Kidney capillary endothelial cell (primary cell): ENCODE results near the gene MYO5B.

Source experiments
- DNase-seq: peaks from one replicate; pipeline ENCODE4 v3.0.0-alpha.2; 2018; ENCODE audit warnings: low spot score

The MYO5B gene

DNA sequence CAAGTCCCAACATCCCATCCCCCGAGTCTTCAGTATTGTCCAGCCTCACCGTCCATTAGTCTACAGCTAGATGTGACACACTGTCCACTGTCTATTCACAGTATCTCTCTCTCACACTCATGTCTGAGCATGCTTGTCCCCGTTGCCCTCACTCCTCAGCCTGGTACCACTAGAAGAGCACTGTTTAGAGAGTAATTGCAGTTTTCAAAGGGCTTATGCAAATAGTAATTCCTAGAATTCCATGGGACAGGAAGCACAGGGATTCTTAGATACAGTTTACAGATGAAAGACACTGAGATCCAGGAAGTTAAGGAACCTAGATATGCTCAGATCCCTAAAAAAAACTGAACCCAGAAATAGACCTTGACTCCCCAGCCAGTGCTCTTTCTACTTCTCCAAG, 125.5 kb downstream of the MYO5B start:
- no peak for DNase-seq

DNA sequence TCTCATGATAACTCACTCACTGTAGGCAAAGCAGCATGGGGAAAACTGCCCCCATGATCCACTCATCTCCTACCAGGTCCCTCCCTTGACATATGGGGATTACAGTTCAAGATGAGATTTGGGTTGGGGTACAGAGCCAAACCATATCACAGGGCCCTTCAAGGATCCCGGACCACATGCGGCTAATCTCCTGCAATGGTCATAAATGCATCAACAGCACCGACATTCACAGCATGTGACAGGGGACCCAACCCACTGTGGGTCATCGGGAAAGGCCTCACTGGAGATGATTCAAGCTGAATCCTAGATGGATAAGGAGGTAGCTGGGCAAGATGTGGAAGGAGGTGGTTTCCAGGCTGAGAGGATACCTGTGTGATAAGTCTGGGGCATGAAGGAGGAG, 129.4 kb downstream of the MYO5B start:
- DNase-seq, result no peak

DNA sequence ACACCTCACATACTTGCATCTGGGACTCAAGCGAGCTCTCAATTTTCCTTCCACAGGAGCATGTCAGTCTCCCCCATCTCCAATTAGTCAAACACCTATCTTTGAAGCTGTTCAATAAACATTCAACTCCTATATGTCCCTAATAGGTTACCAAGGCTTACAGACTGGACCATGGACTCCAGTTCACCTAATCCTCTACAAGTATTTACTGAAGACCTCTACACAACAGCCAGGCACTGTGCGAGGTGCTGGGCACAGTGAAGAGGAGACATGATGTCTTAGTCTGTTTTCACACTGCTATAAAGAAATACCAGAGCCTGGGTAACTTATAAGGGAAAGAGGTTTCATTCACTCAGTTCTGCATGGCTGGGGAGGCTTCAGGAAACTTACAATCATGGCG, 129.9 kb downstream of the MYO5B start:
- no peak for DNase-seq

DNA sequence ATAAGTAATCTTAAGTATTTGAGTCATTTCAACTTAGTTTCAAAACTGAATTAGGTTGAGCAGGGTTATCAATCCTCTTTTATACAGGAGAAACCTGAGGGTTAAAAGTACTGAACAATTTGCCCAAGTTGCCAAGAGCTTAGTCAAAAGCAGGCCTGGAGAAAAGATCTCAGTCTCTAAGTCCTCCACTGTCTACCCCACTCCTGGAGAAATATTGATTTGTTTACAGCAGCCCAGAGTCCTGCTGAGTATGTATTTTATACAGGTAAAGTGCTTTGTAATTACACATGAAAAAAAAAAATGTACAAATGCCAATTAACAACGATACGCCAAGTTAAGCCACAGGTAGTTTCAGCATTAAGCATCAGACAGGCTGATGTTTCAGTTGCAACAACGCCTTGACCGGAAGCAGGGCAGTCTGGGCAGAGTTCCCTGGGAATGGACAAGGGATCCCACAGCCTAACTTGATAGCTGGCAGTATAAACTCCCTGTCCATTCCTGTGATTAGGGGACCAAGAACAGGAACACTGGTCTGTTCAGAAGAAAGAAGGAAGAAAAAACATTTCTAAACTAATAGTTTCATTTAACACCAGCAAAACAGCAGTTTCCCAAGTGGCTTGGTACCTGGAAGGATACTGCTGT, 132.9 kb downstream of the MYO5B start:
- no peak for DNase-seq

DNA sequence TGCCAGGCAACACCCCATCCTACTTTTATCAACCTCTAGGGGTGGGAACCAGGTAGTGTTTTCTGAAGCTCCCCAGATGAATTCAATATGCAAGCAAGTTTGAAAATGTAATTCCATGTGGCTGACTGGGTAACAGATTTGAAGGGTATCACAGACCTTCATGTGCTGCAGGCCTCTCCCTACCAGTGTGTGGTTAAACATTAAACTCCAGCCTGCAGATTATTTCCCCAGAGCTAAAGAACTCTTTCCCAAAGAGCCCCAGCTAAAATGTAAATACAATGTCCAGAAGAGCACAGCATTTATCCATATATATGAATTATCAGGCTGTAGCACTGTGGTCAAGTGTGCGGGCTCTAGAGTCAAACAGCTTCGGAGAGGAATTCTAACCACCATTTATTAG, 134.1 kb downstream of the MYO5B start:
- DNase-seq, result no peak

DNA sequence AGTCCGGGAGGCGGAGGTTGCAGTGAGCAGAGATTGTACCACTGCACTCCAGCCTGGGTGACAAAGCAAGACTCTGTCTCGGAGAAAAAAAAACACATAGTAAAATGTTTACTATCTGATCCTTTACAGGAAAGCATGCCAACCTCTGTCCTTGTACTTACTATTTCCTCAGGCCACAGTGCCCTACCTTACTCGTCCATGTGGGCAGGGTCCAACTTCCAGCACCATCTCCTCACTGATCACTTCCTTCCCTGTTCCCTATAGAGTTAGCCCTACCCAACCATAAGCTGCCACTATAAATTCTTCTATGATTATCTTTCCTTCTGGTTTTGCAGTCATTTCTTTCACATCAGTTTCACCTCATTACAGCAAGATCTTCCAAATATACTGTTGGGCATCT, 136.2 kb downstream of the MYO5B start:
- DNase-seq, result no peak

DNA sequence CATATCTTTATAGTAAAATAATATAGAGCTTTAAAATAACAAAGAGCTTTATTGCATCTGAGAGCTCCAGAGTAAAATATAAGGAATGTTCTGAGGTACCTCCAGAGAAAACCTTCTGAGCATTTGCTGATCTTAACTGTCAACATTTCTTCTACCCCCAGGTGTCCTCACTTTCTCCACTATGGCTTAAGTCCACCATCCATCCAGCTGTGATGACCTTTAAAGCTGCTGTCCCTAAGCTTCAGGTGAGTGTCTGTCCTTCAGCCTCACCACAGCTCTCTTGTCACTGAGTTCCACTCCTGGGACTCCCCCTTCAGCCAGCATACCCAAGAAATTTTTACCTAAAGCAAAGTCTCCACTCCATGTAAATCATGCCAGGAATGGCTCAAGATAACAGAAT, 137.9 kb downstream of the MYO5B start:
- no peak for DNase-seq

DNA sequence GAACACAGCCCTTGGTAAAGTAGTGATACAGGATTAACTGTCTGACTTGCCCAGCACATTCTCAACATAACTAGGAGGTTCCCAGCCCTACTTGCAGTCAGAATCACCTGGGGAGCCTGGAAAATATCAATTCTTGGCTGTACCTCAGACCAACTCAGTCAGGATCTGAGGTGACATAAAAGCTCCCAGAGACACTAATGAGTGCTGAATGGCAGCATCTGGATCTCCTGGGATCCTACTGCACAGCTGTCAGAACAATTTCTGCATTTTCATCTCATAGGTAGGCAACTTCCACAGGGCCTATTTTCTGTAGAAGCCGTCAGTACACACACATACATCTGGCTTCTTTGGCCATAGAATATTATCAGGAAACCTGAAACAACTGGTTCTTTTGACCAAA, 138.8 kb downstream of the MYO5B start:
- no peak for DNase-seq

DNA sequence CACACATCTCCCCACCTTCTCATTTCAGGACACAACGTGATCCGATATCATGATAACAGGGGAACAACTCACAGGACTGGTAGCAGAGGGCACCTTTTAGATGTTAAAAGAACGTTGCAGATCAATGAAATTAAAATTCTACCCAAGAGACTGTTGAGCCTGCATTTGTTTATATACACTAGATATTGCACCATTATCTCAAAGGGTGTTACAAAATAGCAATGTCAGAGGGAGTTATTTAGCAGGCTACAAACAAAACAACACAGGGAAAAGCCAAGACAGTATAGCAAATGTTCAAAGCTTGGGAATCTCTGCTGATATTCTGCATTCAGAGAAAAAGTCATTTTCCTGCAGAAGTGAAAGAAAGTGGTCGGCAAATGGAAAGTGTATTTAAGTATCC, 139.5 kb downstream of the MYO5B start:
- no peak for DNase-seq

DNA sequence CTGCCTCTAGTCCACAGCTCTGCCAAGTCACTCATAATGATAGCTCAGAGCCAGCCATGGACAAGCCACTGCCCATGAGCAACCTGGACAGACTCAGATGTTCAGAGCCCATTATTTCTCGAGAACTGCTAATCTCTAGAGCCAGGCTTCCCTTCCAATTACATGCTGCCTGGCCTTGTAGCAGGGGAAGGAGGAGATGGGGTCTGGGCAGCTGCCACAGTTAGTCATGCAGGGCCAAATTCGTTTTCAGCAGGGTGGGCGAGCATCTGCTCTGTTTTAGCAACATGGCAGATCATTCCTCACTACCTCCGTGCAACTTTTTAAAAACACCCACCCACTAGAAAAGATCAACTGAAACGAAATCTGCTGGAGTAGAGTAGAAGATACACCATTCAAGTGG, 141.8 kb downstream of the MYO5B start:
- DNase-seq, result no peak

DNA sequence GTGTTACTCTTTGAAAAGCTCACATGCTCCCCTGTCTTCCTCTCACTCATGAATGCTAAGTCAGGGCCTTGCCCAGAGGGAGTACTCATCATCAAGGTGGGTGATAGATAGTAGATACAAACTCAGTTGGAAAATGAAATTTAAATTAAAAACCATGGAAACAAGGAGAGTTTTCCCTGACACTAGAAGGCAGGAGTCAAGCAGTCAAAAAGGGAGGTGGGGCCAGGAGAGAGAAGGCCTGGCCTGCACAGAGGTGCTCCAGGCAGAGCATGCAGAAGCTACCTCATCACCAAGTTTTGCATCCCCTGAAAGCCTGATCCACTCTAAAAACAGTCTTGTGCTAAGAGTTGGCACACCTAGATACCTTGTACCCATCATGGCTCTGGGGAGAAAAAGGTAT, 143.7 kb downstream of the MYO5B start:
- no peak for DNase-seq

DNA sequence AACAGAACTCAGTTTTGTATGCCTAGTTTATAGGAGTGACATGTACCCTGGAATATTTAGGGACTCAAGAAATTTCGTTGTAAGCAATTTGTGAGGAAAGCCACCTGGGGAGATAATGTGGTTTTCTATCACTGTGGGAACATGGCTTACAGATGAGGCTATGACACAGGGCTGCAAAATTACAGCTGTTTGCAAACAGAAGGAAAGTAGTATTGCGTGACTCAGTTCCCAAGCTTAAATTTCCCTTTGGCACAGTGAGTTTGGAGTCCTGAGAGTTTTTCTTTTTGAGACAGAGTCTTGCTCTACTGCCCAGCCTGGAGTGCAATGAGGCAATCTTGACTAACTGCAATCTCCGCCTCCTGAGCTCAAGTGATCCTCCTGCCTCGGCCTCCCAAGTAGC, 149.8 kb downstream of the MYO5B start:
- no peak for DNase-seq

DNA sequence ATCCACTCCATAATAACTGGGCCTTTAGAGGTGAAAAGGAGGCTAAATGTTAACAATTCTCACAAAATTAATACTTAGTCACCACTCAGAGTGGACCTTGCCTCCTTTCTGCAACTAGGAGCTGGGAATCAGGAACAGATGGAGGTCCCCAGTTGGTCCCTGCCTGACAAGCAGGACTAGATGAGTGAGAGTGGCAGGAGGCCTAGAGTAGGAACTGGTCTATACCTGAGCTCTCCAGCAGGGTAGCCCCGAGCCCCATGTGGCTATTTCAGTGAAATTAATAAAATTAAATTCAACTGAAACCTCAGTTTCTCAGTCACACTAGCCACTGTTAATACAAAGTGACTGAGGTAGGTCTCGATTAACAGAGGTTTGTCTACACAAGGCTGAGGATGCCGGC, 150.5 kb downstream of the MYO5B start:
- no peak for DNase-seq

DNA sequence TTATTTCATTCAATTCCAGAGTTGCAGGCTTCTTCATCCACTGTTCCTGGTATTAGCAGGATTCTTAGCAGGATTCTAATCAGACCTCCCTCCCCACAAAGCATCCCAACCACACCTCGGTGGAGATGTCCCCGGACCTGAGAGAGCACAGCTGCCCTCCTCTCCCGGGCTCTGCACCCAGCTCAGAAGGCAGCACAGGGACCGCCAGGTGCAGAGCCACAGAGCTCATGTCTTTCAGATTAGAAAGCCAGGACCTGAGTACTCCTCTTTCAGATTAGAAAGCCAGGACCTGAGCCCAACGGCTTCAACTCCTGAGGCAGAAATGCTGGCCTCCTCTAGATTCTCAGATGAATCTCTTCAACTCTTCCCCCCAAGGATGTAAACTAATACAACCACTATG, 152.3 kb downstream of the MYO5B start:
- DNase-seq, result no peak

DNA sequence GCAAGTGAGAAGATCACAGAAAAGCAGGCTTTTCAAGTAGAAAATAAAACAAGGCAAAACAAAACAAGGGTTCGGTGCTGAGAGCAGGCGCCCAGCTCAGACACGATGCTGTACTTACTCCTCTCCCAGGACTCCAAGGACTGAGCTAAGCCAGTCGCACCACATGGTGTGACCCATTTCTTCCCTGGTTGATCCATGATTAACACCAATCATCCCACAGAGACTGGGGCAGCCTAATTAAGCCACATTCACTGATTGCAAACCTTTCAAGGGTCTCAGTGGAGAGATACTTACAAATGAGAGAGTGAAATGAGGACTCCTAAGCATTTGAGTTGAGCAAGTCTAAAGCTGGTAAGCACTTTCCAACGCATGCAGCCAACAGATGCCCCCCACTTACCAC, 155.2 kb downstream of the MYO5B start:
- no peak for DNase-seq

DNA sequence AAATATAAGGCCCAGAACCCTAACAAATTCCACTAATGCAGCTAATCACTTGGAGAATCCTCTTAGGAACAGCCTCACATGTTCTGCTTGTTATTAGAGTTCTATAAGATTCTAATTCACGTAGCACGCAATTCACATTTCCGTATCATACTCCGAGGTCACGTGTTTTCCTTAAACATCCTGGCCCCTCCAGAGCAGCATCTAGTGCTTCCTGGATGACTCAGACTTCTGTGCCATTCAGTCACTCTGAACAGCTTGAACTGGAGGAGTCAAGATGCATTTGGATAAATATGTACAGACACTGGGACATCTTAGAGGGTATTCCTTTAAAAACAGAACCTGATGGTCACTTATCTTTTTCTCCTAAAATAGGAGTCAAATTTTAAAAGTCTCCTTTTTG, 156.5 kb downstream of the MYO5B start:
- peak; percentile 67 for DNase-seq

DNA sequence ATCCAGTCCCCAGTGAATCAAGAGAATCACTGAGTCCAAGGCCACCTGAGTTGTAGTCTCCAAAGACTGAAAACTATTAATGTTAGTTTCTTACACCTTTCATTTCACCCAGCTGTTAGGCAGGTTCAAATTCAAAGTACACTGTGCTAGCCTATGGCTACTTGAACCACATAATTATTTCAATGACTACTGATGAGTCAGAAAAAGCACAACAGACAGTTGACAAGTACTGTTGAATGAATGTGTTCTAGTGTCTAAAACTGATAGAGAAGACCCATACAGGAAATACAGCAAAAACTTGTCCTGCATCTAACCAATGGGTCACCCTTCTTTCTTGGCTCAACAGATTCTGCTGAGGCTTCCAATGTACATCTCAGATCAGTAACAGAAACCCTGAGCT, 160.9 kb downstream of the MYO5B start:
- DNase-seq, result no peak

DNA sequence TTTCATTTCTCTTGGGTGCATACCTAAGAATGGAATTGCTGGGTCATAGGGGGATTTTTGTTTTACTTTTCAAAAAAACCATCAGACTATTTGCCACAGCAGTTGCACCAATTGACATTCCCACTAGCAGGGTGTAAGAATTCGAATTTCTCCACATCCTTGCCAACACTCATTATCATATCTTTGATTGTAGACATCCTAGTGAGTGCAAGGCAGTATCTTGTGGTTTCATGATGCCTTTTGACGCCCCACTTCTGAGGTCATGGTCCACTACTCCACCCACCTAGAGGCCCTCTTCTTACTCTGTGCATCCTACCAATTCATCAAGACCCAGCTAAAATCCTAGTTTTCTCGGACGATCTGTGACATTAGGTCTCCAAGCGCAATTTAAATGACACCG, 161.9 kb downstream of the MYO5B start:
- no peak for DNase-seq

DNA sequence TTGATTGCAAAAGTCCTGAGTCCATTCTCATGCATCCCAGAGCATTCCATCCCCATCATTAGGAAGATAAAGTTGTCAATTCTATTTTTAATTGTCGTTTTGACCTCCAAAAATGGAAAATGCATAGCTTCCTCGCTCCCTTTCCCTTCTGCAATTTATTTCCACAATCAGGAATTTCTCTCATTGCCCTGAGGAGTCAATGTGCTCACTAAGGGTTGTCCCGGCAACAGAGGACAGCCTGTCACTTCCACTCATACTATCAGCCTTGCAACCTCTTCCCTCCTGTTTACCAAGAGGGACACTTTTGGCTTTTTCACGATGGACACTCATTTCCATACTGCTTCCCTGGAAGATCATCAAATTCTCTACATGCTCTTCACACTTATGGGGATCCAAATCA, 164.8 kb downstream of the MYO5B start:
- no peak for DNase-seq

DNA sequence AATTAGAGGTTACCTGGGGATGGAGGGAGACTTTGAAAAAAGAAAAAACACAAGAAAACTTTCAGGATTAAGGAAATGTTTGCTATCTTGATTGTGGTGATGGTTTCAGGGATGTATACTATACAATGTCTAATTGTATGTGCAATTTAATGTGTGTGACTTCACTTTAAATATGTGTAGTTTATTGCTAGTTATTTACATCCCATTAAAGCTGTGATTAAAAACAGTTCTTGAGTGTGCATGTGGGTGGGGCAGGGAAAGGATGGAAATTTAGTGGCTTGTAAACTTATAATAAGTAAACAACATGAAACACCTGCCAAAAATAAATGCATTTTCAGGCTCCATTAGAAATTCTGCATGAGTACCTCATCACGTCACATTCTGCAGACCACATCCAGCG, 167.0 kb downstream of the MYO5B start:
- DNase-seq, result no peak

DNA sequence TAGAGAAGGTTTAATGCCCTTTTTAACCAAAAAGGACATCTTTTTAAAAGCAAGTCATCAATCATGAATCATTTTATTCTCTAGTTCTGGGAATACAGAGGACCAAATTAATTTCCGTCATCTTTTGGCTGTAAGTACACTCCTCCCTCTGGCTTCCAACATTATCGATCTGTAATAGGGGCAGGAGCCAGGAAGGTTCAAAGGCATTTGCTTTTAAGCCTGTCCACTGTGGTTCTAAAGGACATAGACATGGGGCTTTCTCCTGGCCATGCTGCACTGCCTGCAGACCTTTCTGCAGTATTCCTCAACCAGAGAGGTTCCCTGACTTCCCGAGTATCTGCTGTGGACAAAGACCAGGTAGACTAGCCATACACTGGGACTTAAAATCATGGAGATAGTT, 170.5 kb downstream of the MYO5B start:
- DNase-seq, result no peak

DNA sequence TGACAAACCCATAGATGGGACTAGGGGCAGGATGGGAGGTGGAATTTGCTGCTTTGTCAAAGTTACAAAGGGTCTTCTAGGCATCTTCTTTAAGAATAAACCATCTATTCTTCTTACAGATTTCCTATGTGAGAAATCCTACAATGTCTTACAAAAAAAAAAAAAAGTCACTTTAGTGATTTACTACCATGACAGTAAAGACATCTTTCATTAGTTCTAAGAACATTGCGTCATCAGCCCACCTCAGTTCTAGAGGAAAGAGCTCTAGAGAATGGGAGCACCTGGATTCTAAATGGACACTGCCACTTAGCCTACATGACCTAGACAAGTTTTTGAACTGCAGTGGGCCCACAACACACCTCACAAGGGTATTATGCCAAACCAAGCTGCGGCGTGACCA, 172.0 kb downstream of the MYO5B start:
- no peak for DNase-seq

DNA sequence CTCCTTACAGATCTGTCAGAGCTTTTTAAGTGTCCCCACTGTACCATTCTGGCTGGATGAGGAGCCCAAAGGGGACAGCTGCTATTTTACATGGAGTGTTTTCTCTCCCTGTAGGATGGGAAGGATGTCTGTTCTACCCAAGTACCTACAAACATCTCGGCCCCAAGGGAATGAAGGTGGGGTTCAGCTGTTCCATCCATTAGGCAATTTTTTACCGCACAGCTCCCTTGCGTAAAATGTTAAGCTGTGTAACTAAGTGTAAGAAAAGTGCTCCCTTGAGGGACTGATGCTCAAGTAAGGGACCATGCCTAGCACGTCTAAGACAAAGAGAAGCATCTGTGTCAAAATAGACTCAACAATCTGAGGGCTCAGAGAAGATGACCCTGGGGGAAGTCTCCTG, 180.3 kb downstream of the MYO5B start:
- DNase-seq, result no peak

DNA sequence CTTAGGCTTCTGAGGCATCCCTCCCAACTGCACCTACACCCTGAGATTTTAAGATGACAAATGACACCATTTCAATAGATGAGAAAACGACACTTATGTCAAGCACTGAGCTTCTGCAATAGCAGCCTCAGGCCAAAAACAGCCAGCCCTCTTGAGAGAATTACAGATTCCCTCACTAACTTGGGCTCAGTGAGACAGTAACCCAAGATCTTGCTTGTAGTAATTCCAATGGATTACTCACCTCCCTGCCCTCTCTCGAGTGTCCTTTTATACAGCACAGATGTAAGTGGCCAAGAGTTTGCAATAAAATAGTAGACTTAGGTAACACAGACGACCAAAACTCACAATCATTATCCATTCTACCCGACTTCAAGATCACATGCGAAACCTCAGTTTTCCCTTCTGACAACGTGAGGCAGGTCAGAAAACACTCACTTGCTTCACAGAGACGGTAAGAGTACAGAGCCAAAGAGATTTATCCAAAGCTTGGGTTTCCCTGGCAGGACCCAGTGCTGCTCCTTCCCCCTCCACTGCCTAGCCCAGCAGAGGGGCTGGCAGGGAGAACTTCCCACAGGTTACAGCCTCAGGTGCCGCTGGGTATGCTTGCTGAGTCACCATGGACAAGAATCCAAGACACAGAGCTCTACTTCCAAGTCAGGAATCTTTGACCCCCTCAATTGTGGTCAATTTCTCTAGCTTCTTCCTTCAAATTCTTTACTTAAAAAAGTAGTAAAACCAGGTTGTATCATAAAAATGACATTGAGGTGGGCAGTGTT, 181.4 kb downstream of the MYO5B start:
- DNase-seq, result no peak
